Right lobe of liver (tissue), 4 donors: ENCODE measurements around the gene TST.

ENCODE experiments used
- CTCF ChIP-seq, 4 donors: fragments of 200-600 bp in 3 of 4; fragments of 450-650 bp in 1 of 4; IDR thresholded peaks; one replicate each; pipeline versions ENCODE4 v1.5.1 to v1.8.0; 2016 to 2022; ENCODE audit warnings: antibody characterized with exemption in 4 of 4, mild to moderate bottlenecking in 2 of 4
- POLR2A ChIP-seq: fragments of 450-650 bp; IDR thresholded peaks from one replicate; pipeline ENCODE4 v1.6.1; 2017; ENCODE audit warnings: antibody characterized with exemption, mild to moderate bottlenecking
- donor health status: DM: no; HTN: no; CAD: no.
- donor health status: DM: no; HTN: no; CAD: no.
- donor health status: DM: no; HTN: yes; CAD: no.

GRCh38 chr22:36976606-36977005 lies 42.6 kb downstream of the TST start:
- TF ChIP-seq CTCF (IDR thresholded peaks at IDR 0.05) (no peak), POLR2A (no peak)
